ENCODE data around the gene ARMC6. TPM values are rescaled to one million over a fixed set of nuclear protein-coding genes. Genes with fewer than 3 reads are reported as not detected.
"Not testable (repeated sequence)": the region's sequence is repeated elsewhere in the genome, so short reads cannot be mapped to it uniquely, and the experiment has no call there.

Gene ARMC6
- total RNA-seq, 1 donor from 2014 or later = 30.7 TPM

DNA sequence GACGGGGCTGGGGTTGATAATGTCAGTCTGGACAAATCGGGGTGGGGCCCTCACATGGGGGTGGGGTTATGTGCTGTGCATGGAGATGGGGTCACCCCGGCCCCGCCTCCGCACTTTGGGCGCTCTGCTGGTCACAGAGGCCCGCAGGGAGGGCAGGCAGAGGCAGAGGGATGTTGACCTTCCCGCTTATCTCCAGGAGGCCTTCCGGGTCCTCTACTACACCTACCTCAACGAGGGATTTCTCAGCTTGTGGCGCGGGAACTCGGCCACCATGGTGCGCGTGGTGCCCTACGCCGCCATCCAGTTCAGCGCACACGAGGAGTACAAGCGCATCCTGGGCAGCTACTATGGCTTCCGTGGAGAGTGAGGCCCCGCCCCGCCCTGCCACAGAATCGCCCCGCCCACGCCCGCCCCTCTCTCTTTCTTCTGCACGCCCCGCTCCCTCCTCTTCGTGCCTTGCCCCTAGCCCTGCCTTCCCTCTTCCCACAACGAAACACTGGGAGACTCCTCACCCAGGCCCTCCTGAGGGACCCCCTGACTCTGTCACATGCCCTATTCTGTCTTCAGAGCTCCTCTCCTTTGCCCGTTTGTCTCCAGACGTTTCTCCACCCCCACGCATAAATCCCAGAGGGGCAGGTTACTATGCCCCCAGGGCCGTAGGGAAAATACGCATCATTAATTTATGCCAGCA, 72.1 kb downstream of the ARMC6 start:
- intact Hi-C loops (cut with micrococcal nuclease) = no loop called here

DNA sequence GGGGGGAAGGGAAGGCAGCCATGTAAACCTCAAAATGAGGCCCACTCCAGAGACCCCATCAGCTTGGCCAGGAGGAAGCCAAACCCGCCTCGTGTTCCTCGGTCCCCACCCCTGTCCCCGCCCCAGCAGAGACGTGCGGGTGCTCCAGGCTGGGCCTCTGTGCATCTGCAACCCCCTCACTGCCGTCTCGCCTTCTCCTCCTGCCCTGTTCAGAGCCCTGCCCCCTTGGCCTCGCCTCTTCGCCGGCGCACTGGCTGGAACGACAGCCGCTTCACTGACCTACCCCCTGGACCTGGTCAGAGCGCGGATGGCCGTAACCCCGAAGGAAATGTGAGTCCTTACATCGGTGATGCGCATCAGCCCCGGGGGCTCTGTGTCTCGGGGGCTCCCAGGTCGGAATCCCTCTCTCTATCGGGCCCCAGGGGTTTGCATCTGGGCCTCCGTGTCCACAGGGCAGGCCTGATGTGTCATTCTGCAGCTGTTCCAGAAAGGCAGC, 72.7 kb downstream of the ARMC6 start:
- intact Hi-C loops (cut with micrococcal nuclease) = no loop called here

DNA sequence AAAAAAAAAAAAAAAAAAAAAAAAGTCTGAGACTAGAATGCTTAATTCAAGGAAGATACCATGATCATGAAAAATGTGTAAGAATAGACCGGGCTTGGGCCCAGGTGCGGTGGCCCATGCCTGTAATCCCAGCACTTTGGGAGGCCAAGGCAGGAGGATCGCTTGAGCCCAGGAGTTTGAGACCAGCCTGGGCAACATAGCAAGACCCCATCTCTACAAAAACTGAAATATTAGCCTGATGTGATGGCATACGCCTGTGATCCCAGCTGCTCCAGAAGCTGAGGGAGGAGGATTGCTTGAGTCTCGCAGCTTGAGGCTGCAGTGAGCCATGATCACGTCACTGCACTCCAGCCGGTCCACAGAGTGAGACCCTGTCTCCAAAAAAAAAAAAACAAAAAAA, 73.5 kb downstream of the ARMC6 start:
- intact Hi-C loops (cut with micrococcal nuclease) = not testable (repeated sequence)

DNA sequence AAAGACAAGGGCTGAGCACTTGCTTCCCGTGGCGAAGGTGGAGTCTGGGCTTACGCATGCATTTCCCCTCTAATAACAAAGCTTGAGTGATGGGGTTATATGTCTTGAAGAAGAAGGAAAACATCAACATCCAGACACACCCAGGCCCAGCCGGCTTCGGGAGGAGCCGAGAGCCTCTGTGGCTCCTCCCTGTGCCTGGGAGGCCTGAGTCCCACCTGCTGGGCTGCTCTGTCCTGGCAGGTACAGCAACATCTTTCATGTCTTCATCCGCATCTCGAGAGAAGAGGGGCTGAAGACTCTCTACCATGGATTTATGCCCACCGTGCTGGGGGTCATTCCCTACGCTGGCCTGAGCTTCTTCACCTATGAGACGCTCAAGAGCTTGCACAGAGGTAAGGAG, 74.3 kb downstream of the ARMC6 start:
- intact Hi-C loops (cut with micrococcal nuclease) = no loop called here

Other genes starting within 250 kb of the ARMC6 start
- not detected in 2 replicates for gene COMP, start 242.3 kb upstream of the ARMC6 start, total RNA-seq
- gene UPF1, start 201.6 kb upstream of the ARMC6 start, total RNA-seq = 96.6 and 96.7 TPM in 2 replicates
- not detected in 2 replicates for gene CERS1, start 137.4 kb upstream of the ARMC6 start, total RNA-seq
- gene COPE, start 114.2 kb upstream of the ARMC6 start, total RNA-seq = 287 and 295 TPM in 2 replicates
- gene DDX49, start 113.9 kb upstream of the ARMC6 start, total RNA-seq = 64.3 and 66.5 TPM in 2 replicates
- 0.12 TPM in 2 replicates for gene HOMER3, start 92.4 kb upstream of the ARMC6 start, total RNA-seq
- 117 and 121 TPM in 2 replicates for gene SUGP2, start 86 bp upstream of the ARMC6 start, total RNA-seq
- gene SLC25A42, start 30.4 kb downstream of the ARMC6 start, total RNA-seq = 13.6 and 16.1 TPM in 2 replicates
- 26.9 and 30.1 TPM in 2 replicates for gene TMEM161A, start 104.9 kb downstream of the ARMC6 start, total RNA-seq
- 2.8 and 4.2 TPM in 2 replicates for gene MEF2B, start 136.7 kb downstream of the ARMC6 start, total RNA-seq
- 33.5 and 38.4 TPM in 2 replicates for gene BORCS8, start 158.5 kb downstream of the ARMC6 start, total RNA-seq
- 113 and 123 TPM in 2 replicates for gene RFXANK, start 158.7 kb downstream of the ARMC6 start, total RNA-seq
- 28.0 and 30.8 TPM in 2 replicates for gene NR2C2AP, start 169.8 kb downstream of the ARMC6 start, total RNA-seq
- gene NCAN, start 178.4 kb downstream of the ARMC6 start, total RNA-seq = 0.05 TPM in 1 of 2 replicates, not detected in the other
- not detected in 2 replicates for gene TM6SF2, start 239.7 kb downstream of the ARMC6 start, total RNA-seq